H1 (cell line): Measurements from ENCODE around the gene SBNO2. TPM values are rescaled to one million over a fixed set of nuclear protein-coding genes. Genes with fewer than 3 reads are reported as not detected.

Experiments
- CTCF ChIA-PET: fragments of 300-600 bp; sonication (Branson Sonifier 250); formaldehyde crosslinking; loops from one replicate; lab custom pipeline; 2021; ENCODE audit not compliant: partially characterized antibody; lab: Charles Lee
- POLR2A ChIA-PET: fragments of 300-600 bp; sonication (Branson Sonifier 250); formaldehyde crosslinking; loops from one replicate; lab custom pipeline; 2021; ENCODE audit warnings: inconsistent platforms; ENCODE audit not compliant: partially characterized antibody; lab: Charles Lee
- DNase-seq, 2 experiments: peaks; one replicate each; pipeline versions ENCODE4 v3.0.0 to v3.0.0-alpha.2; 2010 to 2022; ENCODE audit warnings: low spot score in 2 of 2, low read depth in 1 of 2, mixed read lengths in 1 of 2
- FAIRE-seq: peaks from 2 replicates; lab custom pipeline; 2011; peaks lifted over from hg19 to GRCh38; lab: Jason Lieb, UNC
- H2AFZ ChIP-seq: 2 replicates; pipeline ENCODE4 v1.8.1; 2012; ENCODE audit warnings: low read length, inconsistent platforms
- H2AK5ac ChIP-seq: 2 replicates; pipeline ENCODE4 v1.6.1; 2013; ENCODE audit warnings: low read depth, low read length
- H2BK120ac ChIP-seq: replicated peaks from 2 replicates; pipeline ENCODE3; 2013; ENCODE audit warnings: low read depth, low read length, inconsistent platforms
- H2BK12ac ChIP-seq: 2 replicates; pipeline ENCODE4 v1.6.1; 2013; ENCODE audit warnings: low read depth, low read length
- H2BK15ac ChIP-seq: 2 replicates; pipeline ENCODE4 v1.6.1; 2013; ENCODE audit warnings: low read length
- H2BK20ac ChIP-seq: 2 replicates; pipeline ENCODE4 v1.6.1; 2013; ENCODE audit warnings: low read length
- H2BK5ac ChIP-seq: 2 replicates; pipeline ENCODE4 v1.6.1; 2013; ENCODE audit warnings: low read depth, low read length
- H3K14ac ChIP-seq: 2 replicates; pipeline ENCODE4 v1.6.1; 2013; ENCODE audit warnings: inconsistent platforms; ENCODE audit not compliant: insufficient read length
- H3K18ac ChIP-seq: 2 replicates; pipeline ENCODE4 v1.6.1; 2013; ENCODE audit warnings: low read length; ENCODE audit errors: extremely low read depth
- H3K23ac ChIP-seq: 2 replicates; pipeline ENCODE4 v1.6.1; 2013; ENCODE audit warnings: inconsistent platforms; ENCODE audit not compliant: insufficient read length
- H3K23me2 ChIP-seq: 2 replicates; pipeline ENCODE4 v1.6.1; 2013; ENCODE audit warnings: low read depth, low read length
- H3K27ac ChIP-seq: 2 replicates; pipeline ENCODE4 v1.6.1; 2011; ENCODE audit warnings: low read depth, low read length, inconsistent platforms
- H3K27me3 ChIP-seq, 4 experiments: replicated peaks in 1 of 4; 1 replicate in 1 of 4; 2 replicates in 3 of 4; pipeline versions ENCODE4 v1.6.1 to v1.8.1; 2011 to 2013; ENCODE audit warnings: low read length in 3 of 4, mild to moderate bottlenecking in 3 of 4, inconsistent platforms in 2 of 4, mixed read lengths in 2 of 4, moderate library complexity in 1 of 4; ENCODE audit not compliant: control insufficient read depth in 3 of 4, insufficient read depth in 3 of 4; ENCODE audit errors: extremely low read depth in 1 of 4
- H3K36me3 ChIP-seq, 4 experiments: 2 replicates each; pipeline versions ENCODE4 v1.6.1 to v1.8.1; 2011 to 2013; ENCODE audit warnings: mild to moderate bottlenecking in 4 of 4, low read length in 3 of 4, moderate library complexity in 2 of 4, control low read depth in 1 of 4, inconsistent platforms in 1 of 4; ENCODE audit not compliant: insufficient read depth in 4 of 4, control insufficient read depth in 2 of 4
- H3K4ac ChIP-seq: replicated peaks from 2 replicates; pipeline ENCODE3; 2013; ENCODE audit warnings: low read length, low read depth, mixed read lengths, inconsistent platforms; ENCODE audit not compliant: insufficient read length
- H3K4me1 ChIP-seq, 4 experiments: replicated peaks in 1 of 4; 1 replicate in 1 of 4; 2 replicates in 3 of 4; pipeline versions ENCODE4 v1.6.1 to v1.8.1; 2011 to 2013; ENCODE audit warnings: low read length in 3 of 4, inconsistent platforms in 2 of 4, mixed read lengths in 1 of 4; ENCODE audit not compliant: insufficient read depth in 4 of 4, control insufficient read depth in 3 of 4
- H3K4me2 ChIP-seq, 2 experiments: 2 replicates each; pipeline versions ENCODE4 v1.6.1 to v1.8.1; 2011 to 2013; ENCODE audit warnings: low read depth in 2 of 2, low read length in 2 of 2, control low read depth in 1 of 2, inconsistent platforms in 1 of 2, mild to moderate bottlenecking in 1 of 2; ENCODE audit not compliant: insufficient read depth in 1 of 2
- H3K4me3 ChIP-seq, 4 experiments: fragments of 200-600, 300-600 bp in 1 of 4; sonication (generic), shearing (Covaris generic), sonication (Bioruptor Twin) in 1 of 4; 2 replicates each; pipeline versions ENCODE4 v1.5.1 to v1.8.1; 2011 to 2016; ENCODE audit warnings: low read length in 4 of 4, low read depth in 3 of 4, control low read depth in 2 of 4, inconsistent platforms in 2 of 4, mild to moderate bottlenecking in 2 of 4, mixed read lengths in 1 of 4, moderate library complexity in 1 of 4; ENCODE audit not compliant: insufficient read depth in 2 of 4; ENCODE audit errors: extremely low read depth in 1 of 4
- H3K56ac ChIP-seq: replicated peaks from 2 replicates; pipeline ENCODE3; 2013; ENCODE audit warnings: low read depth, mild to moderate bottlenecking, mixed read lengths, low read length, inconsistent platforms; ENCODE audit not compliant: insufficient read length
- H3K79me1 ChIP-seq: 2 replicates; pipeline ENCODE4 v1.6.1; 2013; ENCODE audit warnings: low read depth, low read length, control low read depth
- H3K79me2 ChIP-seq, 2 experiments: 2 replicates each; pipeline versions ENCODE4 v1.6.1 to v1.8.1; 2012 to 2013; ENCODE audit warnings: low read length in 2 of 2, mild to moderate bottlenecking in 2 of 2, inconsistent platforms in 1 of 2; ENCODE audit not compliant: insufficient read depth in 2 of 2, control insufficient read depth in 1 of 2
- H3K9ac ChIP-seq, 4 experiments: replicated peaks in 1 of 4; 1 replicate in 1 of 4; 2 replicates in 3 of 4; pipeline versions ENCODE4 v1.6.1 to v1.8.1; 2011 to 2013; ENCODE audit warnings: low read depth in 3 of 4, low read length in 3 of 4, control low read depth in 2 of 4, mild to moderate bottlenecking in 2 of 4, moderate library complexity in 2 of 4, inconsistent platforms in 1 of 4; ENCODE audit errors: extremely low read depth in 1 of 4
- H3K9me3 ChIP-seq, 2 experiments: 2 replicates each; pipeline versions ENCODE4 v1.6.1 to v1.8.1; 2012 to 2013; ENCODE audit warnings: mild to moderate bottlenecking in 2 of 2, moderate library complexity in 2 of 2, control low read depth in 1 of 2, inconsistent platforms in 1 of 2, low read depth in 1 of 2, low read length in 1 of 2, mixed read lengths in 1 of 2; ENCODE audit not compliant: insufficient read depth in 2 of 2
- H4K20me1 ChIP-seq, 2 experiments: replicated peaks in 1 of 2; 2 replicates each; pipeline versions ENCODE3 to v1.8.1; 2011 to 2013; ENCODE audit warnings: inconsistent platforms in 2 of 2, low read length in 2 of 2, mild to moderate bottlenecking in 1 of 2; ENCODE audit not compliant: insufficient read depth in 2 of 2, control insufficient read depth in 1 of 2
- H4K5ac ChIP-seq: 2 replicates; pipeline ENCODE4 v1.6.1; 2013; ENCODE audit warnings: low read length, low read depth, mixed read lengths, inconsistent platforms; ENCODE audit not compliant: insufficient read length
- H4K8ac ChIP-seq: 2 replicates; pipeline ENCODE4 v1.8.0; 2013; ENCODE audit warnings: mild to moderate bottlenecking, moderate library complexity, low read length, inconsistent platforms; ENCODE audit not compliant: insufficient read depth; ENCODE audit errors: extremely low read depth
- H4K91ac ChIP-seq: replicated peaks from 2 replicates; pipeline ENCODE3; 2013; ENCODE audit warnings: low read length, mixed read lengths, inconsistent platforms; ENCODE audit not compliant: insufficient read length
- CBX8 ChIP-seq: fragments of 300-800, 300-1000 bp; sonication (generic); IDR thresholded peaks from 2 replicates; pipeline ENCODE4 v1.7.1; 2016; ENCODE audit warnings: low read depth, low read length, borderline replicate concordance
- MAFK ChIP-seq: IDR thresholded peaks from 2 replicates; pipeline ENCODE4 v1.6.1; 2012; ENCODE audit warnings: low read depth, mild to moderate bottlenecking, improper control_type of control experiment, low read length
- NRF1 ChIP-seq: IDR thresholded peaks from 2 replicates; pipeline ENCODE4 v1.6.1; 2011; ENCODE audit warnings: mild to moderate bottlenecking, low read depth, low read length, improper control_type of control experiment
- RAD21 ChIP-seq, 2 experiments: IDR thresholded peaks in 1 of 2; conservative IDR thresholded peaks in 1 of 2; 2 replicates each; pipeline ENCODE4 v1.6.1; 2011; ENCODE audit warnings: low read depth in 2 of 2, low read length in 2 of 2, improper control_type of control experiment in 1 of 2, inconsistent platforms in 1 of 2, mild to moderate bottlenecking in 1 of 2, moderate library complexity in 1 of 2
- SIRT6 ChIP-seq: IDR thresholded peaks from one replicate; pipeline ENCODE4 v1.7.1; 2012; ENCODE audit warnings: low read length, inconsistent platforms
- WGBS, 2 experiments: shearing (Covaris generic) in 1 of 2; methylation state at CpG; one replicate each; pipeline versions ENCODE4 v1.1.6 to v1.1.7; 2013 to 2015; ENCODE audit warnings: low lambda C conversion rate in 2 of 2, mixed read lengths in 2 of 2, inconsistent platforms in 1 of 2, low coverage in 1 of 2, missing lambda C conversion rate in 1 of 2; ENCODE audit not compliant: insufficient replicate concordance in 2 of 2, insufficient coverage in 1 of 2, insufficient read length in 1 of 2; ENCODE audit errors: extremely low coverage in 1 of 2, missing lambda C conversion rate in 1 of 2; 5-methylcytosine and 5-hydroxymethylcytosine counted together
- polyA plus RNA-seq, 7 experiments: library from polyadenylated mRNA; depleted of rRNA in 3 of 7; stranded (reverse) in 5 of 7; unstranded in 2 of 7; fragments of >200 nt in 5 of 7; fragments of 200-250 nt in 2 of 7; gene quantifications; 1 replicate in 5 of 7; 2 replicates in 1 of 7; 4 replicates in 1 of 7; pipeline versions ENCODE4 v1.2.1 to v1.2.3, GENCODE V29; 2011 to 2013; ENCODE audit warnings: missing spikeins in 2 of 7, mixed read lengths in 2 of 7
- total RNA-seq: library from RNA; stranded (reverse); fragmentation: NEBNext Ultra II Directional; extraction: Animal tissue kit (Norgen Biotek cat#: 25700); gene quantifications from 2 replicates; pipeline ENCODE4 v1.2.1, GENCODE V29; 2021

The SBNO2 gene
- total and polyA plus RNA-seq, 2 of the 8 experiments (the other 6 are each of a cell fraction or from before 2014, with no cell fraction given), result 12.2 to 31.4 TPM

DNA sequence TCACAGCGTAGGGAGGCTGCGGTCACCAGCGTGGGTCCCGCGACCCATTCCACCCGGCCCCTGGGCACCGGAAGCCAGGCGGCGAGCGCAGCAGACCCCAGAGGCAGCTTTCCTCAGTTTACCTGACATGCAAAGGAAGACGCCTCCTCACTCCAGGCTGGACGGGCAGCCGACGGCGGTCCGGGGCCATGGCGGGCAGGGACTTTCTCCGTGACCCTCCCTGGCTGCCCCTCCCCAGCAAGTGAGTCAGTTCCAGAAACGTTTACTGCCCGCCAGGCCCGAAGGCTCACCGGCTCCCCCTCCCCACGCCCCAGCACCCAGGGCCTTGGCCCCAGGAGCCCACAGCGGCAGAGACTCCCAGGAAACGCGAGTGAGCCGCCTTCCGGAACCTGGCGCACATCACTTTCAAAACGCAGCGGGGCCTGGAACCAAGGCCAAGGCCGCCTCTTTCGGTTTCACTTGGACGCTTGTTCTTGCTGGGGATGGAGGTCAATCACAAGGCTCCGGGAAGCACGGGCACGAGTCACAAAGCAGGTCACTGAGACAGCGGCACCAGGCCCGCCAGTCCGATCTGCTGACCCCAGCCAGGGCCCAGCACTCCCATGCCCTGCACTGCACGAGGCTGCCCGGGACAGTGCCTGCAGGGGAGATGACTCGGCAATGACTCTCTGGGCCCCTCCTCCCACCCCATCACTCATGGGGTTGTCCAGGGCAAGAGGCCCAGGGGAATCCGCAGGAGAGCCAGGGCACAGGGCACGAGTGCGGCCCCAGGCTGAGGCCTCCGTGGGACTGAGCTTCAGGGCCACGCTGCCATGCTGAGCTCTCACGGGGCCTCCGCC is 5.3 kb downstream of the SBNO2 start:
- no peaks in the 10 kb centered on the region; a peak in 1 of 7 replicates for H3K27me3 ChIP-seq
- H2BK15ac ChIP-seq, result 0 out of 2 replicates have a peak overlapping the region, but pooled peaks have one; percentile 8
- peak overlapping the region; percentile 83 for H4K8ac ChIP-seq
- no peak overlapping the region for H3K4me3 ChIP-seq
- H2BK20ac ChIP-seq, result no peak overlapping the region
- no peak overlapping the region for H2AK5ac ChIP-seq
- peaks cover 0 to 38% of the 10 kb centered on the region in 2 experiments for H4K20me1 ChIP-seq
- H2BK5ac ChIP-seq, result peak overlapping the region; percentile 78
- TF ChIP-seq RAD21 (IDR thresholded peaks at IDR 0.05 in 1 of 2, conservative IDR thresholded peaks at IDR 0.05 in 1 of 2; ENCODE audit: low read depth in 2 of 2, low read length in 2 of 2) (no peak), MAFK (peak; percentile 44; the same call in 1 of the 2 replicates), CBX8 (no peak), SIRT6 (no peak), NRF1 (no peak)
- no peak for DNase-seq
- no peak overlapping the region for H3K14ac ChIP-seq
- H3K79me2 ChIP-seq, result peaks cover 10 to 71% of the 10 kb centered on the region in 2 experiments
- peaks cover 0 to 29% (median 17%) of the 10 kb centered on the region in 4 experiments; a peak in 5 of 7 replicates for H3K4me1 ChIP-seq
- no peak overlapping the region for H2BK12ac ChIP-seq
- H3K9ac ChIP-seq, result no peak overlapping the region
- H4K91ac ChIP-seq, result no peak overlapping the region
- no peak overlapping the region for H2AFZ ChIP-seq
- H2BK120ac ChIP-seq, result no peak overlapping the region
- 95% methylated on average over 44 of the region's 50 CpGs; no CpG with 5 or more reads in 1 of the 2 experiments for WGBS, 2 experiments
- peak overlapping the region; percentile 10; the same call in 1 of the 2 replicates for H3K27ac ChIP-seq
- no peak for FAIRE-seq
- 0 out of 2 replicates have a peak overlapping the region, but pooled peaks have one; percentile 16 for H3K18ac ChIP-seq
- ChIA-PET POLR2A (interaction anchor here (0.5 to 2.8 kb wide), 9 partner anchors 11 to 143 kb away, joined by 3 to 10 read pairs (median 4); partner anchors contain the start of gene CNN2), CTCF (interaction anchor here (0.8 to 3.0 kb wide), 5 partner anchors 13 to 56 kb away, joined by 3 to 15 read pairs (median 4); no protein-coding TSS in a partner anchor)
- H3K9me3 ChIP-seq, result no peaks in the 10 kb centered on the region
- H3K79me1 ChIP-seq, result peaks cover 47% of the 10 kb centered on the region
- H4K5ac ChIP-seq, result peak overlapping the region; percentile 60
- no peak overlapping the region for H3K56ac ChIP-seq
- no peak overlapping the region for H3K23ac ChIP-seq
- peaks cover 0 to 2% (median 0%) of the 10 kb centered on the region in 4 experiments; a peak in 1 of 8 replicates for H3K36me3 ChIP-seq
- no peak overlapping the region for H3K4ac ChIP-seq
- H3K4me2 ChIP-seq, result no peak overlapping the region
- H3K23me2 ChIP-seq, result peaks cover 14% of the 10 kb centered on the region
